ENCODE results near the gene DMAP1. TPM values are rescaled to one million over a fixed set of nuclear protein-coding genes. Genes with fewer than 3 reads are reported as not detected.

The DMAP1 gene
- total RNA-seq, 1 experiment from 2014 or later: 27.8 TPM

- no TSS peak for BruUV-seq (replicated peaks)
- H3K27me3 ChIP-seq (ENCODE audit: insufficient read depth, low read length): no peaks in the 10 kb centered on the region
- intact Hi-C loops (cut with micrococcal nuclease): no loop called here
- ChIA-PET RAD21 (ENCODE audit: low non-redundant PET in 1 of 2, low total read pairs in 2 of 2, uncharacterized antibody in 2 of 2, unreplicated experiment in 2 of 2) (no interaction called here), CTCF (no interaction called here), POLR2A (no interaction called here)
- H3K36me3 ChIP-seq (ENCODE audit: control insufficient read depth in 1 of 2, insufficient read depth in 2 of 2, low read length in 2 of 2): no peaks in the 10 kb centered on the region
- H3K79me2 ChIP-seq (ENCODE audit: insufficient read depth, low read length): no peaks in the 10 kb centered on the region
- no peak overlapping the region for H3K27ac ChIP-seq (ENCODE audit: low read depth, low read length)
- no peaks in the 10 kb centered on the region for H4K20me1 ChIP-seq (ENCODE audit: insufficient read depth)
- no peak overlapping the region for H3K4me2 ChIP-seq (ENCODE audit: low read length)
- H3K4me1 ChIP-seq (ENCODE audit: control insufficient read depth in 1 of 2, insufficient read depth in 2 of 2, low read length in 2 of 2): no peaks in the 10 kb centered on the region
- H3K9me3 ChIP-seq (ENCODE audit: control insufficient read depth in 1 of 2, insufficient read depth in 1 of 2, low read depth in 1 of 2, low read length in 2 of 2): no peaks in the 10 kb centered on the region
- DNase-seq (ENCODE audit: low read depth, low spot score) (no peak), ATAC-seq (no peak)
- no peaks in the 10 kb centered on the region for H3K9me2 ChIP-seq (ENCODE audit: insufficient read depth)
- no peak overlapping the region for H2AFZ ChIP-seq (ENCODE audit: low read depth, low read length, poor library complexity, severe bottlenecking)
- TF ChIP-seq SRF (IDR thresholded peaks at IDR 0.05; ENCODE audit: low read depth): no peak
- TF ChIP-seq POLR2A (IDR thresholded peaks at IDR 0.05; ENCODE audit: borderline replicate concordance, extremely low read depth, insufficient read depth, insufficient read length): no peak
- no peak for TF ChIP-seq ELF1 (IDR thresholded peaks at IDR 0.05; ENCODE audit: borderline replicate concordance, low read depth)
- TF ChIP-seq SP1 (IDR thresholded peaks at IDR 0.05; ENCODE audit: low read depth): no peak
- TF ChIP-seq RAD21 (IDR thresholded peaks at IDR 0.05; ENCODE audit: low read depth): no peak
- TF ChIP-seq SIN3A (IDR thresholded peaks at IDR 0.05; ENCODE audit: low read depth): no peak
- TF ChIP-seq EZH2phosphoT487 (IDR thresholded peaks at IDR 0.05; ENCODE audit: borderline replicate concordance): no peak
- no peak for TF ChIP-seq CEBPB (IDR thresholded peaks at IDR 0.05; ENCODE audit: low read depth)
- TF ChIP-seq, protein P1, sequence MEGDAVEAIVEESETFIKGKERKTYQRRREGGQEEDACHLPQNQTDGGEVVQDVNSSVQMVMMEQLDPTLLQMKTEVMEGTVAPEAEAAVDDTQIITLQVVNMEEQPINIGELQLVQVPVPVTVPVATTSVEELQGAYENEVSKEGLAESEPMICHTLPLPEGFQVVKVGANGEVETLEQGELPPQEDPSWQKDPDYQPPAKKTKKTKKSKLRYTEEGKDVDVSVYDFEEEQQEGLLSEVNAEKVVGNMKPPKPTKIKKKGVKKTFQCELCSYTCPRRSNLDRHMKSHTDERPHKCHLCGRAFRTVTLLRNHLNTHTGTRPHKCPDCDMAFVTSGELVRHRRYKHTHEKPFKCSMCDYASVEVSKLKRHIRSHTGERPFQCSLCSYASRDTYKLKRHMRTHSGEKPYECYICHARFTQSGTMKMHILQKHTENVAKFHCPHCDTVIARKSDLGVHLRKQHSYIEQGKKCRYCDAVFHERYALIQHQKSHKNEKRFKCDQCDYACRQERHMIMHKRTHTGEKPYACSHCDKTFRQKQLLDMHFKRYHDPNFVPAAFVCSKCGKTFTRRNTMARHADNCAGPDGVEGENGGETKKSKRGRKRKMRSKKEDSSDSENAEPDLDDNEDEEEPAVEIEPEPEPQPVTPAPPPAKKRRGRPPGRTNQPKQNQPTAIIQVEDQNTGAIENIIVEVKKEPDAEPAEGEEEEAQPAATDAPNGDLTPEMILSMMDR (IDR thresholded peaks at IDR 0.05 in 2 of 3, conservative IDR thresholded peaks at IDR 0.05 in 1 of 3; ENCODE audit: borderline replicate concordance in 1 of 3, insufficient read depth in 1 of 3, low read depth in 2 of 3, low read length in 2 of 3): no peak
- no peak for TF ChIP-seq ZFX (IDR thresholded peaks at IDR 0.05)
- TF ChIP-seq ZNF274 (IDR thresholded peaks at IDR 0.05; ENCODE audit: low read depth, low read length): no peak
- TF ChIP-seq EZH2 (IDR thresholded peaks at IDR 0.05): no peak
- H3K4me3 ChIP-seq (replicated peaks in 1 of 2; ENCODE audit: low read depth in 1 of 2, low read length in 2 of 2): no peak overlapping the region
- H3K9ac ChIP-seq (ENCODE audit: low read length): no peak overlapping the region
Measured at GRCh38 chr1:44261962-44262361, 48.7 kb downstream of the DMAP1 start.

Measured in HCT116 (cell line).